GM13976 (cell line): ENCODE measurements around the gene TBCC.

Source experiments
- DNase-seq: peaks from one replicate; pipeline ENCODE4 v3.0.0; 2012; ENCODE audit warnings: low spot score
- CTCF ChIP-seq: IDR thresholded peaks from 2 replicates; pipeline ENCODE4 v1.5.1; 2012; ENCODE audit warnings: borderline replicate concordance, mild to moderate bottlenecking; ENCODE audit not compliant: insufficient read depth; ENCODE audit errors: extremely low read depth, missing control alignments, control extremely low read depth
- in situ Hi-C: fragments of 300-500 bp; cut with MboI; formaldehyde crosslinking; loops from one replicate; pipeline ENCODE4 v1.12.0; 2022; ENCODE audit warnings: low sequenced_read_pairs, mixed read lengths, inconsistent platforms; ENCODE audit not compliant: unreplicated experiment

TBCC gene

GRCh38 chr6:42771741-42772100 is 25.8 kb upstream of the TBCC start:
- no peak for DNase-seq
- in situ Hi-C loops, result no loop called here
- no peak for TF ChIP-seq CTCF

GRCh38 chr6:42769836-42770235 is 23.9 kb upstream of the TBCC start:
- DNase-seq, result no peak
- in situ Hi-C loops, result no loop called here
- no peak for TF ChIP-seq CTCF

- TF ChIP-seq CTCF, result no peak
- DNase-seq, result no peak
- in situ Hi-C loops, result no loop called here
These were observed 23.1 kb upstream of the TBCC start for GRCh38 chr6:42769051-42769450.

GRCh38 chr6:42766163-42766670 is 20.3 kb upstream of the TBCC start:
- no peak for TF ChIP-seq CTCF
- in situ Hi-C loops, result no loop called here
- no peak for DNase-seq

GRCh38 chr6:42764911-42765648 is 19.2 kb upstream of the TBCC start:
- in situ Hi-C loops, result no loop called here
- TF ChIP-seq CTCF, result no peak
- DNase-seq, result no peak

- in situ Hi-C loops, result no loop called here
- DNase-seq, result no peak
- TF ChIP-seq CTCF, result no peak
These were observed 17.0 kb upstream of the TBCC start for GRCh38 chr6:42762950-42763349.
